CD14-positive monocyte (primary cell): ENCODE measurements around the gene CNGB1. TPM values are rescaled to one million over a fixed set of nuclear protein-coding genes. Genes with fewer than 3 reads are reported as not detected.

Experiments
- DNase-seq, 3 donors: peaks; one replicate each; pipeline ENCODE4 v3.0.0-alpha.2; 2011 to 2022
- H2AFZ ChIP-seq: 2 replicates; pipeline ENCODE4 v1.6.0; 2012; ENCODE audit warnings: mild to moderate bottlenecking, low read depth, low read length, inconsistent platforms; ENCODE audit not compliant: insufficient read depth, poor library complexity, severe bottlenecking
- H3K27ac ChIP-seq, 2 donors: 1 replicate in 1 of 2; 2 replicates in 1 of 2; pipeline ENCODE4 v1.5.1; 2012 to 2013; ENCODE audit warnings: low read length in 2 of 2, control low read depth in 1 of 2, inconsistent platforms in 1 of 2, low read depth in 1 of 2, mild to moderate bottlenecking in 1 of 2
- H3K27me3 ChIP-seq, 2 donors: one replicate each; pipeline versions ENCODE4 v1.6.0 to v1.6.1; 2011 to 2013; ENCODE audit warnings: low read length in 2 of 2; ENCODE audit not compliant: control insufficient read depth in 2 of 2, insufficient read depth in 2 of 2
- H3K36me3 ChIP-seq, 2 donors: replicated peaks in 1 of 2; 1 replicate in 1 of 2; 2 replicates in 1 of 2; pipeline versions ENCODE4 v1.5.1 to v1.6.1; 2012 to 2013; ENCODE audit warnings: low read length in 2 of 2, control low read depth in 1 of 2, inconsistent platforms in 1 of 2, mild to moderate bottlenecking in 1 of 2; ENCODE audit not compliant: insufficient read depth in 2 of 2, control insufficient read depth in 1 of 2
- H3K4me1 ChIP-seq, 2 donors: 1 replicate in 1 of 2; 2 replicates in 1 of 2; pipeline versions ENCODE4 v1.5.1 to v1.6.1; 2012 to 2013; ENCODE audit warnings: low read length in 2 of 2, control low read depth in 1 of 2, inconsistent platforms in 1 of 2, mild to moderate bottlenecking in 1 of 2, moderate library complexity in 1 of 2; ENCODE audit not compliant: insufficient read depth in 2 of 2, control insufficient read depth in 1 of 2
- H3K4me2 ChIP-seq: replicated peaks from 2 replicates; pipeline ENCODE3; 2012; ENCODE audit warnings: low read length, moderate library complexity, mild to moderate bottlenecking; ENCODE audit not compliant: poor library complexity, severe bottlenecking; ENCODE audit errors: extremely low read depth
- H3K4me3 ChIP-seq, 3 experiments: fragments of 200-600 bp in 1 of 3; sonication (generic) in 1 of 3; replicated peaks in 1 of 3; 1 replicate in 2 of 3; 2 replicates in 1 of 3; pipeline ENCODE4 v1.5.1; 2011 to 2013; ENCODE audit warnings: low read length in 3 of 3, mild to moderate bottlenecking in 3 of 3, control low read depth in 2 of 3, low read depth in 2 of 3, inconsistent platforms in 1 of 3, moderate library complexity in 1 of 3
- H3K79me2 ChIP-seq: 2 replicates; pipeline ENCODE4 v1.6.0; 2012; ENCODE audit warnings: mild to moderate bottlenecking, control low read depth, inconsistent platforms, low read length, moderate library complexity; ENCODE audit not compliant: insufficient read depth
- H3K9ac ChIP-seq: 2 replicates; pipeline ENCODE4 v1.6.0; 2017; ENCODE audit warnings: low read length, mild to moderate bottlenecking; ENCODE audit not compliant: insufficient read depth, poor library complexity, severe bottlenecking
- H3K9me3 ChIP-seq, 2 donors: replicated peaks in 1 of 2; 1 replicate in 1 of 2; 2 replicates in 1 of 2; pipeline versions ENCODE4 v1.5.1 to v1.6.1; 2012 to 2013; ENCODE audit warnings: low read length in 2 of 2, control low read depth in 1 of 2; ENCODE audit not compliant: control insufficient read depth in 1 of 2, insufficient read depth in 1 of 2
- H4K20me1 ChIP-seq: 2 replicates; pipeline ENCODE4 v1.6.0; 2012; ENCODE audit warnings: mild to moderate bottlenecking, low read length, control low read depth, moderate library complexity; ENCODE audit not compliant: insufficient read depth
- H3K27ac Mint-ChIP-seq, 7 donors: one replicate each; pipeline ENCODE4 v1.8.0; 2020; ENCODE audit warnings: mild to moderate bottlenecking in 7 of 7, mixed read lengths in 7 of 7, moderate library complexity in 6 of 7, inconsistent platforms in 2 of 7
- H3K27me3 Mint-ChIP-seq, 3 donors: one replicate each; pipeline ENCODE4 v1.8.0; 2021 to 2022; ENCODE audit warnings: low read depth in 3 of 3, mild to moderate bottlenecking in 3 of 3, mixed read lengths in 3 of 3, moderate library complexity in 3 of 3, inconsistent platforms in 1 of 3
- H3K36me3 Mint-ChIP-seq, 2 donors: one replicate each; pipeline ENCODE4 v1.8.0; 2020; ENCODE audit warnings: mixed read lengths in 2 of 2, inconsistent platforms in 1 of 2, mild to moderate bottlenecking in 1 of 2
- H3K4me1 Mint-ChIP-seq: one replicate; pipeline ENCODE4 v1.8.0; 2020; ENCODE audit warnings: mild to moderate bottlenecking, mixed read lengths
- H3K4me3 Mint-ChIP-seq, 2 donors: one replicate each; pipeline ENCODE4 v1.8.0; 2020; ENCODE audit warnings: mild to moderate bottlenecking in 2 of 2, mixed read lengths in 2 of 2, moderate library complexity in 1 of 2
- H3K9me3 Mint-ChIP-seq, 7 donors: one replicate each; pipeline ENCODE4 v1.8.0; 2020 to 2022; ENCODE audit warnings: mixed read lengths in 7 of 7, mild to moderate bottlenecking in 6 of 7, moderate library complexity in 6 of 7, inconsistent platforms in 2 of 7
- WGBS: methylation state at CpG from one replicate; pipeline ENCODE4 v1.1.5; 2013; ENCODE audit warnings: missing lambda C conversion rate; ENCODE audit not compliant: insufficient coverage; 5-methylcytosine and 5-hydroxymethylcytosine counted together
- intact Hi-C, 2 donors: fragments of 100-400 bp; cut with micrococcal nuclease; formaldehyde crosslinking; loops; one replicate each; pipeline versions ENCODE4 v1.15.0 to v1.15.1; 2023
- polyA plus RNA-seq, 3 donors: library from polyadenylated mRNA; depleted of rRNA in 1 of 3; unstranded in 2 of 3; stranded (reverse) in 1 of 3; fragments of 300-500 nt in 2 of 3; fragments of >200 nt in 1 of 3; fragmentation: Illumina TruSeq in 2 of 3; gene quantifications; 1 replicate in 2 of 3; 2 replicates in 1 of 3; pipeline ENCODE4 v1.2.3, GENCODE V29; 2012 to 2021
- TF ChIP-seq, protein P1 (sequence below): fragments of 200-600 bp; IDR thresholded peaks from one replicate; pipeline ENCODE4 v1.8.0; 2022; ENCODE audit warnings: antibody characterized with exemption, mild to moderate bottlenecking

Gene CNGB1
- polyA plus RNA-seq, 3 donors, result not detected

DNA sequence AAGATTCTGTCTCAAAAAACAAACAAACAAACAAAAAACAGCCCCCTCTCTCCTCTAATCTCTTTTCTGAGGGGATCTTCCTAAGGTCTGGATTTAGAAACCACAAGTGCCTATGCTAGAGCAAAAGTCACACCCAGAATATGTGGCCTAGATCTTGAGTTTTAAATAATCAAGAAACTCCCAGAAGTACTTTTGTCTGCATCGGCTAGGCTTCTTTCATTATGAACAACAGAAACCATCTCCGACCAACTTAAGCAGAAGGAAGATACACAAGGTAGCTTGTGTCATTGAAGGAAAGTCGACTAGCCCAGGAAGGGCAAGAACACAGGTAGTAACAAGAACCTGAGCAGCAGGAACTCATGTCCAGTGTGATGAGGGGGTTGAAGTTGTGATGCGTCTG, 94.7 kb downstream of the CNGB1 start:
- H3K4me1 ChIP-seq, result no peaks in the 10 kb centered on the region
- H2AFZ ChIP-seq, result no peak overlapping the region
- peaks cover 0 to 2% of the 10 kb centered on the region in 2 donors for H3K27me3 ChIP-seq
- DNase-seq, result no peak
- Mint-ChIP-seq H3K27ac (no peak overlapping the region), H3K36me3 (no peaks in the 10 kb centered on the region), H3K27me3 (peaks cover 10 to 31% (median 15%) of the 10 kb centered on the region in 3 donors), H3K4me1 (no peaks in the 10 kb centered on the region), H3K9me3 (no peaks in the 10 kb centered on the region), H3K4me3 (no peak overlapping the region)
- intact Hi-C loops, result no loop called here
- H3K4me2 ChIP-seq, result no peak overlapping the region
- H3K9ac ChIP-seq, result no peak overlapping the region
- no peak overlapping the region for H3K27ac ChIP-seq
- no peaks in the 10 kb centered on the region for H3K36me3 ChIP-seq
- no peaks in the 10 kb centered on the region for H3K9me3 ChIP-seq
- TF ChIP-seq, protein P1, sequence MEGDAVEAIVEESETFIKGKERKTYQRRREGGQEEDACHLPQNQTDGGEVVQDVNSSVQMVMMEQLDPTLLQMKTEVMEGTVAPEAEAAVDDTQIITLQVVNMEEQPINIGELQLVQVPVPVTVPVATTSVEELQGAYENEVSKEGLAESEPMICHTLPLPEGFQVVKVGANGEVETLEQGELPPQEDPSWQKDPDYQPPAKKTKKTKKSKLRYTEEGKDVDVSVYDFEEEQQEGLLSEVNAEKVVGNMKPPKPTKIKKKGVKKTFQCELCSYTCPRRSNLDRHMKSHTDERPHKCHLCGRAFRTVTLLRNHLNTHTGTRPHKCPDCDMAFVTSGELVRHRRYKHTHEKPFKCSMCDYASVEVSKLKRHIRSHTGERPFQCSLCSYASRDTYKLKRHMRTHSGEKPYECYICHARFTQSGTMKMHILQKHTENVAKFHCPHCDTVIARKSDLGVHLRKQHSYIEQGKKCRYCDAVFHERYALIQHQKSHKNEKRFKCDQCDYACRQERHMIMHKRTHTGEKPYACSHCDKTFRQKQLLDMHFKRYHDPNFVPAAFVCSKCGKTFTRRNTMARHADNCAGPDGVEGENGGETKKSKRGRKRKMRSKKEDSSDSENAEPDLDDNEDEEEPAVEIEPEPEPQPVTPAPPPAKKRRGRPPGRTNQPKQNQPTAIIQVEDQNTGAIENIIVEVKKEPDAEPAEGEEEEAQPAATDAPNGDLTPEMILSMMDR, result no peak
- H3K79me2 ChIP-seq, result no peaks in the 10 kb centered on the region
- WGBS, result no CpG with 5 or more reads among the region's 4 CpGs
- no peaks in the 10 kb centered on the region for H4K20me1 ChIP-seq
- no peak overlapping the region for H3K4me3 ChIP-seq

DNA sequence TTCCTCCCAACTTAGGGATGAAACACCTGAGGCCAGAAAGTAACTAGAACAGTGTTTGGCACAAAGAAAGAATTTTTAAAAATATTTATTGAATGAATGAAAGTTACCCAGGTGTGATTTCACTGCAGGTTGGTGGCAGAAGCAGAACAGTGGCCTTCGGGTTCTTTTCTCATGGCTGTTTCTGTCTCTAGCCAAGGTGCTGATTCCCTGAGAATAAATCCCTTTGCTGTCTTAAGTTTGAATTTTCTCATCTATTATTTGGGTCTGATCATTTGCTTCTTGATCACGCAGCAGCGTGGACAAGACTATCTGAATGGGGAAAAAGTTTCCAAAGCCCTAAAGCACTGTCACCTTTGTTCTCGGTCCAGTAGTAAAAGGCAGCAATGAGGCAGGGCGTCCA, 95.6 kb downstream of the CNGB1 start:
- DNase-seq, result no peak
- Mint-ChIP-seq H3K27me3 (peaks cover 7 to 27% (median 10%) of the 10 kb centered on the region in 3 donors), H3K4me3 (no peak overlapping the region), H3K27ac (no peak overlapping the region), H3K9me3 (no peaks in the 10 kb centered on the region), H3K36me3 (no peaks in the 10 kb centered on the region), H3K4me1 (peaks cover 3% of the 10 kb centered on the region)
- Histone ChIP-seq H3K79me2 (no peaks in the 10 kb centered on the region), H4K20me1 (no peaks in the 10 kb centered on the region), H2AFZ (no peak overlapping the region), H3K27ac (no peak overlapping the region), H3K9me3 (no peaks in the 10 kb centered on the region), H3K4me1 (no peaks in the 10 kb centered on the region), H3K4me2 (no peak overlapping the region), H3K4me3 (no peak overlapping the region), H3K36me3 (no peaks in the 10 kb centered on the region), H3K27me3 (no peaks in the 10 kb centered on the region), H3K9ac (no peak overlapping the region)
- WGBS, result 82% methylated on average over 5 of the region's 5 CpGs
- TF ChIP-seq, protein P1, result no peak
- intact Hi-C loops, result no loop called here
